ENCODE results near the gene SLC25A25.
A peak's percentile ranks its signal among the peaks of the same experiment; 100 is the strongest.
"Not testable (repeated sequence)": the region's sequence is repeated elsewhere in the genome, so short reads cannot be mapped to it uniquely, and the experiment has no call there.

The SLC25A25 gene

DNA sequence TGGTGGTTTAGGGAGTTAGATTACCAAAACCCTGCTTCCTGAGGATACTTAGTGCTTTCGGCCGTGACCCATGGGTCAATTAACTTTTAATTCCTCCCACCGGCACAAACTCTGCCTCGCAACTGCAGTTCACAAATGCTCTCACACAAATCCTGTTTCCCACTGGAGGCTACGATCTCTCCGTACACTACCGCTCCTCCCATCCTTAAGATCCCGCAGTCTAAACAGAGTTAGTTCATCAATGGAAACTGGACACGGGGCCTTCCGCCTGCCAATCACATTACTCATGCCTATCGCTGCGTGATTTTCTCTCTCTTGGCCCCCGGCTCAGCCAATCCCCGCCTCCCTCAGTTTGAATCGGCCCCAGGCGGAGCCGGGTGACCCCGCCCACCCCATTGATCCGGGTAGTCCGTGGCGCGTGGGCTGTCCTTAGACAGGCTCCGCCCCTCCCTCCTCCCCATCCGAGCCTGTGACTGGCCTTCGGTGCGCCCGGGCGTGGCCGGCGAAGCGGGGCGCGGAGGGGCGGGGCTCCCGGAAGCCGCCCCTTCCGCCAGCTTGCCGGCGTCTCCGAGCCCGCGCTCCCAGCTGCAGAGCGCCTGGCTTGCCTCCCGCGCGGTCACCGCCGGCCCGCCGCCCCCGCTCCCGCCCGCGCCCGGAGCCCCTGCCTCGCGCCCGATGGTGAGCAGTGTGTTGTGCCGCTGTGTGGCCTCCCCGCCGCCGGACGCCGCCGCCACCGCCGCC, at the start of gene SLC25A25:
SLC25A25 (plus strand) TSS at position 588 of the 741 bp plus-strand sequence; CDS start at position 676, 88 bp downstream.
- peak; percentile 97 for DNase-seq (ENCODE audit: low read depth)
- peak within 1 kb of the TSS; percentile 83 for H3K4me3 ChIP-seq (ENCODE audit: low read depth, low read length)

DNA sequence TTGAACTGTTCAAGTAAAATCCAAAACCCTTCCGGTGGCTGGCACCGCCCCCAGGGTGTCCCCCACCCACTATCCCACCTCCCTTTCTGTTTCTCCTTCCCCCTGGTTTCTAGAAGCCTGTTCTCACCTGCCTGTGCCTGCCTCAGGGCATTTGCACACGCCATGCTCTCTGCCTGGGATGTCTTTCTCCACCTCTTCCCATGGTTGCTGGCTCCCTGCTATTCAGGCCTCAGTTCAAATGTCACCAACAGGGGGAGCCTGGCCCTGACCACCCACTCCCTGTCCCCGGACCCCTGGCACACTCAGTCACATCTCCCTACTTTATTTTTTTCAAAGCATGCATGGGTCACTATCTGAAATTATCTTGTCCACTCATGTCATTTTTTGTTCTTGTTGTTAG, 47.3 kb upstream of the SLC25A25 start:
- DNase-seq (ENCODE audit: low read depth), result no peak
- no peak overlapping the region for H3K4me3 ChIP-seq (ENCODE audit: low read depth, low read length)

DNA sequence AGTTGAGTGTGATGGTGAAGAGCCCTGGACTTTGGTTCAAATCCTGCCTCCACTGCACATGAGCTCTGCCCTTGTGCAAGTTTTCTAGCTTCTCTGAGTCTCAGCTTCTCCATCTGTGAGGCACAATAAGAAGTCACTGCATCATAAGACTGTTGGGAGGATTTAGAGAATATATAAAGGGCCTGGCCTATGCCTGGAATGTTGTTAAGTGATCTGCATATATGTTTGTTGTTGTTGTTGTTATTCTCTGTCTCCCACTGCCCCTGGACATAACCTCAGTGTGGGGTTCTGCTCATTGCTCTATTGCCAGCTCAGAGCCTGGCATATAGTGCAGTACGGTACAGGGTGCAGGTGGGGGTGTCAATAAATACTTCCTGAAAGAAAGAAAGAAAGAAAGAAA, 46.9 kb upstream of the SLC25A25 start:
- H3K4me3 ChIP-seq (ENCODE audit: low read depth, low read length), result no peak overlapping the region

DNA sequence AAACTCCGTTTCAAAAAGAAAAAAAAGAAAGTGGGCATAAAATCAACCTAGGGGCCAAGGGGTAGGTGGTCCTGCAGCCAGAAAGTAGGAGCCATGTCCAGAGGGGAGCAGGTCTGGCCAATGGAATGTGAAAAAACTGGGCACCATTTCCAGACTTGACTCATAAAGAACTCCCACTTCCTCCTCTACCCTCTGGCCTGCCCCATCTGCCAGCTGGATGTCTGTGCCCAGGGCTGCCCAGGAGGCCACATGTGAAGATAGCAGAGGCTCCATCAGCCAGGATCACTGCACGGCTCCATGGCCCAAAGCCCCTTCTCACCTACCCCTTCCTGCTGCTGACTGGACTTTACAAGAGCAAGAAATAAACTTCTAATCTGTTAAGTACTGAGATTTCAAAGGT, 45.1 kb upstream of the SLC25A25 start:
- no peak for DNase-seq (ENCODE audit: low read depth)
- no peak overlapping the region for H3K4me3 ChIP-seq (ENCODE audit: low read depth, low read length)

More for the DNA sequence above, 46.9 kb upstream of the SLC25A25 start:
- no peak for DNase-seq (ENCODE audit: low read depth)

DNA sequence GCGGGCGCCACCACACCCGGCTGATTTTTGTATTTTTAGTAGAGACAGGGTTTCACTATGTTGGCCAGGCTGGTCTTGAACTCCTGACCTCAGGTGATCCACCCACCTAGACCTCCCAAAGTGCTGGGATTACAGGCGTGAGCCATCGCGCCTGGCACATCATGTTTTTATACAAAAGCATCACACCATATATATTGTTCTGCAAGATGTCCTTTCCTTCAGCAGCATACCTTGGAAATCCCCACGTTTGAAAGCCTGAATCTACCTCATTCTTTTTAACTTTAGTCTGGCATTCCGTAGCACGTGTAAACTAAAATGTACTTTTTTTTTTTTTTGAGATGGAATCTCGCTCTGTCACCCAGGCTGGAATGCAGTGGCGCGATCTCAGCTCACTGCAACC, 44.4 kb upstream of the SLC25A25 start:
- DNase-seq (ENCODE audit: low read depth); H3K4me3 ChIP-seq (ENCODE audit: low read depth, low read length): not testable (repeated sequence)

DNA sequence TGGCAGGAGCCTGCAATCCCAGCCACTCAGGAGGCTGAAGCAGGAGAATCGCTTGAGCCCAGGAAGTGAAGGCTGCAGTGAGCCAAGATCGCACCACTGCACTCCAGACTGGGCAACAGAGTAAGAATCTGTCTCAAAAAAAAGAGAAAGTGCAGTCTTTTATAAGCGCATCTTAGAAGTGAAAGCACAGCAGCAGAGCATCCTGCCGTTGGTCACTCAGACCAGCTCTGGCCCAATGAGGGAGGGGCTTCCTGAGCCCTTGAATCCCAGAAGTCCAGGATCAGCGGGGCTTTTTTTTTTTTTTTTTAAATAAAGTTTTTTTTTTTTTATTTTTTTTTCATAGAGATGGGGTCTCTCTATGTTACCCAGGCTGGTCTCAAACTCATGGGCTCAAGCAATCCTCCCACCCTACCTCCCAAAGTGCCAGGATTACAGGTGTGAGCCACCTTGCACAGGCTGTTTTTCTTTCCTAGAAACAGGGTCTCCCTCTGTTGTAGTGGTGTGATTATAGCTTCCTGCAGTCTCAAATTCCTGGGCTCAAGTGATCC, 43.2 kb upstream of the SLC25A25 start:
- no peak overlapping the region for H3K4me3 ChIP-seq (ENCODE audit: low read depth, low read length)
- DNase-seq (ENCODE audit: low read depth), result no peak

DNA sequence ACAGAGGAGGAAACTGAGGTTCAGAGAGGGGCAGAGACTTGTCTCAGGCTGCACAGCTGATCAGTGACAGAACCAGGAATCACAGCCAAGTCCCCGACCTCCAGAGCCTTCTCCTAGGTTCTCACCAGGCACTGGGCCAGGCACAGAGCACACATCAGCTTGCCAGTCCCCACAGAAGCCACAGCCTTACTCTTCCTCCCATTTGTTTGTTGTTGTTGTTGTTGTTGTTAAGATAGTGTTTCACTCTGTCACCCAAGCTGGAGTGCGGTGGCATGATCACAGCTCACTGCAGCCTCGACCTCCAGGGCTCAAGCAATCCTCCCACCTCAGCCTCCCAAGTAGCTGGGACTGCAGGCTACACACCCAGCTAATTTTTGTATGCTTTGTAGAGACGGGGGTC, 42.3 kb upstream of the SLC25A25 start:
- H3K4me3 ChIP-seq (ENCODE audit: low read depth, low read length), result no peak overlapping the region
- DNase-seq (ENCODE audit: low read depth), result no peak

DNA sequence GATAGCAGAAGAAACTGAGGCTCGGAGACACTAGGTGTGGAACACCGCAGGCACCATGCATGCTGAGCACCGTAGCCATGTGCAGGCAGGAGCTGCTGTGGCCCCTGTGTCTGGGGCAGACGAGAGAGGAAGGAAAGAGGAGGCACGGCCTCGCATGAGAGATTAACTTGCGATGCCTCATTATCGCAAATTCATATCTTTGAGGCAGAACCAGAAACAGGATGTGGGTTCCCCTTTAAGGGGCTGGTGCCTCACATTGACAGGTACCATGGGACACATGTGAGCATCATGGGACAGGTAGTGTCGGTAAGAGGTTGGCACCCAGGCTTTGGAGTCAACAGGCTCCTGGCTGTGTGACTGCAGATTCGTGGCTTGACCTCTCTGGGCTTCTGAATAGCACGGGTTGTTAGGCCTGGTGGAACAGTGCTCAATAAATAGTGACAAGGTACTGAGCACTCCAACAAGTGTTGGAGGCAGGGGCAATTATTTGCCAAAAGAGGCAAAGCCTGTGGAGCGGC, 41.7 kb upstream of the SLC25A25 start:
- H3K4me3 ChIP-seq (ENCODE audit: low read depth, low read length), result no peak overlapping the region
- no peak for DNase-seq (ENCODE audit: low read depth)

DNA sequence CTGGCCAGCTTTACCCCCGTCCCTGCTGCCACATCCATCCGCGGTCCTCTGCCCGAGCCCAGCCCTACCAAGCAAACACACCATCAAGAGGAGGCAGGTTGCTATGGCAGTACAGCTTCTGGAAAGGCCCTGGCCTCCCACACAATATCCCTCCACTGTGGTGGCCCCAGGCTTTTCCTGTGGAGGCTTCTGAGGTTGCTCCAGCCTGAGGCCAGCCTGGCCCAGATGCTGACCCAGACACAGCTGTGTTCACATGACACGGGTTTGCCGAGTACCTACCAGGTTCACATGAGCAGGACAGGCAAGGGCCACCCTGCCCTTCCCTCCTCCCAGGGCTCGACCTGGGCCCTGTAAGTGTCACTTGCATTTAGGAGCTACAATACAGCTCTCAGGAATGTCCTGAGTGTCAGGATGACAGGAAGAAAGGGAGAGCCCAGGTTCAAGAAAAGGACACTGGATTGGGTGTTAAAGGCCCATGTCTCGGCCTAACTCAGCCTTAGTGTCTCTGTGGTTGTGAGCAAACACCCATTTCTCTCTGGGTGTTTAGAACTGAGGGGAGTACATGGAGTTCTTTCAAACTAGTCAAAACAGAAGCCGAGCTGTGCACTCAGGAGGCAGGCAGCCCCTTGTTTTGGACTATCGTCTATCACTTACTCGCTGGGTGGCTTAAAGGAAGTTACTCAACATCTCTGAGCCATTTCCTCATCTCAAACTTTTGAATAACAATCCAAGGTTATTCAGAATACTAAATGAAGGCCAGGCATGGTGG, 41.1 kb upstream of the SLC25A25 start:
- no peak overlapping the region for H3K4me3 ChIP-seq (ENCODE audit: low read depth, low read length)
- no peak for DNase-seq (ENCODE audit: low read depth)

DNA sequence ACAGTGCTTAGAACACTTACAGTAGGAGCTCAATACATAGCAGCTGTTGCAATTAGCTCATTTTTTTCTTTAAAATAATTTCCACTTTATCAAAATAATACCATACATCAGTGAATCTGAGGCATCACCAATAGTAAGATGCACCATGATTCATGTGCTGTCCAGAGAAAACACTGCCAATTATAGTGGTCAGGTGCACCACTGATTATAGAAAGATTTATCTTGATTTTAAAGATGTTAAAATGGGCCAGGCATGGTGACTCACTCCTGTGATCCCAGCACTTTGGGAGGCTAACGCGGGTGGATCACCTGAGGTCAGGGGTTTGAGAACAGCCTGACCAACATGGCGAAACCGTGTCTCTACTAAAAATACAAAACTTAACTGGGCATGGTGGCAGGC, 40.3 kb upstream of the SLC25A25 start:
- no peak for DNase-seq (ENCODE audit: low read depth)
- H3K4me3 ChIP-seq (ENCODE audit: low read depth, low read length), result no peak overlapping the region

DNA sequence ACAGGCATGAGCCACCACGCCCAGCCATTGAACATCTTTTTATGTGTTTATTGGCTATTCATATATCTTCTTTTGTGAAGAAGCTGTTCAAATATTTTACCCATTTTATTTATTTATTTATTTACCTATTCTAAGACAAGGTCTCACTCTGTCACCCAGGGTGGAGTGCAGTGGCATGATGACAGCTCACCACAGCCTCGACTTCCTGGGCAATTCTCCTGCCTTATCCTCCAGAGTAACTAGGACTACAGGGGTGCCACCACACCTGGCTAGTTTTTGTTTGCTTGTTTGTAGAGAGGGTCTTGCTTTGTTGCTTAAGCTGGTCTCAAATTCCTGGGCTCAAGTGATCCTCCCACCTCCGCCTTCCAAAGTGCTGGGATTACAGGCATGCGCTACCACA, 34.4 kb upstream of the SLC25A25 start:
- no peak overlapping the region for H3K4me3 ChIP-seq (ENCODE audit: low read depth, low read length)
- DNase-seq (ENCODE audit: low read depth), result no peak

DNA sequence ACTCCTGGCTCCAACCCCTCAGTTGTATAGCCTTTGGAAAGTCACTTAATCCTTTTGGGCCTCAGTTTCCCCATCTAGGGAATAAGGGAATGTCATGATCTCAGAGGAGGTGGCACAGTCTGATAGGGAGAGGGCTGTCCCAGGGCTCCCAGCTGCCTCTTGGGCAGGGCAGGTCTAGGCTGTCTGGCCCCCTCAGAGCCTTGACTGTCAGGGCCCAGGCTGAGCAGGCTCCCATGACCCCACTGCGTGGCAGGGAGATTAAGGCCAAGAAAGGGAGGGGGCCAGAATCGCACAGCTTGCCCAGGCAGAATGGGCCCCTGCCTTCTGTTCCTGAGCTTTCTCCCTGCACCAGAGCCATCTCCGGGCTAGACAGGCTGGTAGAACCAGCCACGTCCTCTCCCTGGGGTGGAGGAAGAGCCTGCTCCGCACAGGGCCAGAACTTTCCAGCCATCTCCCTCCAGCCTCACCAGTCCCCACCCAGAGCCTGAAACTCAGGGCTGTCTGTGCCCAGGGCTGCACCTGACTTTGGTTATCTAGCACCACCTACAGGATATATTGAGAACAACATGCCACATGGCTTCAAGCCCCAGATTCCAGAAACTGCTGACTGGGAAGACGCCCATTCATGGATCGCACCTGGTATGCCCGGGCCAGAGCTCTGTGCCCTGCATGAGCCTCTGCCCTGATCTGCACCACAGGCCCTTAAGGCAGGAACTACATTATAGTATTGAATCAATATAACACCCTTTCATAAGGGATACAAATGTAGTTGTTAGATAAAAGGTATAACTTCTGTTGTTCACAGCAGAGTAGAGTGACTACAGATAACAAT, 33.0 kb upstream of the SLC25A25 start:
- peak; percentile 33 for DNase-seq (ENCODE audit: low read depth)
- no peak overlapping the region for H3K4me3 ChIP-seq (ENCODE audit: low read depth, low read length)

DNA sequence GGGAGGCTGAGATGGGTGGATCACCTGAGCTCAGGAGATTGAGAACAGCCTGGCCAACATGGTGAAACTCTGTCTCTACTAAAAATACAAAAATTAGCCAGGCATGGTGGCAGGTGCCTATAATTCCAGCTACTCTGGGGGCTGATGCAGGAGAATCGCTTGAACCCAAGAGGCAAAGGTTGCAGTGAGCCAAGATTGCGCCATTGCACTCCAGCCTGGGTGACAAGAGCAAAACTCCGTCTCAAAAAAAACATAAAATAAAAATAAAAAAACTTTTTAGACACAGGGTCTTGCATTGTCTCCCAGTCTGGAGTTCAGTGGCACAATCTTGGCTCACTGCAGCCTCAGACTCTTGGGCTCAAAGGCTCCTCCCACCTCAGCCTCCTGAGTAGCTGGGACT, 31.5 kb upstream of the SLC25A25 start:
- DNase-seq (ENCODE audit: low read depth); H3K4me3 ChIP-seq (ENCODE audit: low read depth, low read length): not testable (repeated sequence)

DNA sequence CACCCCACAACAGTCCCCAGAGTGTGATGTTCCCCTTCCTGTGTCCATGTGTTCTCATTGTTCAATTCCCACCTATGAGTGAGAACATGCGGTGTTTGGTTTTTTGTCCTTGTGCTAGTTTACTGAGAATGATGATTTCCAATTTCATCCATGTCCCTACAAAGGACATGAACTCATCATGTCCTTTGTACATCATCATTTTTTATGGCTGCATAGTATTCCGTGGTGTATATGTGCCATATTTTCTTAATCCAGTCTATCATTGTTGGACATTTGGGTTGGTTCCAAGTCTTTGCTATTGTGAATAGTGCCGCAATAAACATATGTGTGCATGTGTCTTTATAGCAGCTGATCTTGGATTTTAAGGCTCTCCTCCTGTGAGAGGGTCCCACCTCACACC, 27.2 kb upstream of the SLC25A25 start:
- not testable (repeated sequence) for DNase-seq (ENCODE audit: low read depth); H3K4me3 ChIP-seq (ENCODE audit: low read depth, low read length)

DNA sequence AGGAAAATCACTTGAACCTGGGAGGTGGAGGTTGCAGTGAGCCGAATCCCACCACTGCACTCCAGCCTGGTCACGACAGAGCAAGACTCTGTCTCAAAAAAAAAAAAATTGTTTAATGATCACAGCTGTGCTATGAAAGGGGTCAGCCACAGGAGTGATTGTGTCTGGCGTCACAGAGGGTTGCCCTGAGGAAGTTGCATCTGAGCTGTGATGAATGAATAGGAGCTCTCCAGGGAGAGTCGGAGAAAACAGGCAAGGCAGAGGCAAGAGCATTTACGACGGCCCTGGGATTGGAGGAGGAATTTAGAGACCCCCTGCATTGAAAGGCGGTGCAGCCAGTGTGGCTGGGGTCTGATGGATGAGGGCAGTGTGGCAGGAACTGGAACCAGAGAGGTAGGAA, 26.0 kb upstream of the SLC25A25 start:
- H3K4me3 ChIP-seq (ENCODE audit: low read depth, low read length), result no peak overlapping the region
- DNase-seq (ENCODE audit: low read depth), result no peak

DNA sequence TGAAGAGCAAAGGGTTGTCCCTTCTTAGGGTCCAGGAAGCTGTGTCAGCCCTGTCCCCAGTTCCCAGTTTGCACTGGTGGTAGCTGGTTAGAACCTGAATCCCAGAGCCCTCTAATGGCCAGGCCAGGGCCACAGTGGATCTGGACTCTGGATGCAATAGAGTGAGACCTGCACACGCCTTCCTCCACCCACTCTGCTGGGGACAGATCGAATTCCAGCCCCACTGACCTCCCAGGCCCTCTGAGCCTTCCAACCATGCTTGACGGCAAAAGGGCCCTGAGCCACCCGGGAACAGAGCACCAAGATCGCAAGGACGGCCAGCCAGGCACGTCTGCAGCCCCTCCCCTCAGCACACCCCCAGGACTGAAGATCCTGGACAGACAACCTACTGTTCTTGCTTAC, 24.6 kb upstream of the SLC25A25 start:
- H3K4me3 ChIP-seq (ENCODE audit: low read depth, low read length), result no peak overlapping the region
- no peak for DNase-seq (ENCODE audit: low read depth)

DNA sequence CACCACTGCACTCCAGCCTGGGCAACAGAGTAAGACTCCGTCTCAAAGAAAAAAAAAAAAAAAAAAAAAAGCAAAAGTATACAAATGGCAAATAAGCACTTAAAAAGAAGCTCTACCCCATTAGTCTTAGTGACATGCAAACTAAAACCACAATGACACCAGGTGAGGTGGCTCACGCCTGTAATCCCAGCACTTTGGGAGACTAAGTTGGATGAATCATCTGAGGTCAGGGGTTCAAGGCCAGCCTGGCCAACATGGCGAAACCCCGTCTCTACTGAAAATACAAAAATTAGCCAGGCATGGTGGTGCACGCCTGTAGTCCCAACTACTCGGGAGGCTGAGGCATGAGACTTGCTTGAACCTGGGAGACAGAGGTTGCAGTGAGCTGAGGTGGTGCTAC, 22.6 kb upstream of the SLC25A25 start:
- DNase-seq (ENCODE audit: low read depth); H3K4me3 ChIP-seq (ENCODE audit: low read depth, low read length): not testable (repeated sequence)

DNA sequence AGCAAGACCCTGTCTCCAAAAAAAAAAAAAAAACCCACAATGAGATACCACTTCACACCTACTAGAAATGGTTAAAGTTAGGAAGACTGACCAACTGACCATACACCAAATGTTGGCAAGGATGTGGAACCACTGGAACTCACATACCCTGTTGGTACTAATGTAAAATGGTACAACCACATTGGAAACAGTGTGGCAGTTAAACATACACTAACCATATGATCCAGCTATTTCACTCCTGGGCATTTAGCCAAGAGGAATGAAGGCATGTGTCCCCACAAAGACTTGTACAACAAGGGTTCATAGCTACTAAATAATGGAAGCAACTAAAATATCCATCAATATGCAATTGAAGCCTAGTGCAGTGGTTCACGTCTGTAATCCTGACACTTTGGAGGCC, 22.2 kb upstream of the SLC25A25 start:
- H3K4me3 ChIP-seq (ENCODE audit: low read depth, low read length), result no peak overlapping the region
- peak; percentile 11 for DNase-seq (ENCODE audit: low read depth)

DNA sequence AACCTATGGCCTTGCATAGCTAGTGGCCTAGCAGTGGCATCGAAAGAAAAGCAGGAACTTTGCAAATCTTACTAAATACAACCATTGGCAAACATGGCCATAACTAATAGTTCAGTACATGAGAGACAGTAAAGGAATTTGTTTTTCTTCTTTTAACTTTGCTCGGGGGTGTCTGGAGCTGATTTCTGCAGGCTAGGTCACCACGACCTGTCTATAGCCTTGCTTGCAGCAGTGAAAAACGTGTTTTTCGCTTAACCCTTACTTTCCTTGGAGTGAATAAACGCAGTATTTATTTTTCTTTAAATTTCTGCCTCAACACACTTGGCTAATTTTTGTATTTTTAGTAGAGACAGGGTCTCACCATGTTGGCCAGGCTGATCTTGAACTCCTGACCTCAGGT, 20.8 kb upstream of the SLC25A25 start:
- DNase-seq (ENCODE audit: low read depth), result no peak
- no peak overlapping the region for H3K4me3 ChIP-seq (ENCODE audit: low read depth, low read length)

DNA sequence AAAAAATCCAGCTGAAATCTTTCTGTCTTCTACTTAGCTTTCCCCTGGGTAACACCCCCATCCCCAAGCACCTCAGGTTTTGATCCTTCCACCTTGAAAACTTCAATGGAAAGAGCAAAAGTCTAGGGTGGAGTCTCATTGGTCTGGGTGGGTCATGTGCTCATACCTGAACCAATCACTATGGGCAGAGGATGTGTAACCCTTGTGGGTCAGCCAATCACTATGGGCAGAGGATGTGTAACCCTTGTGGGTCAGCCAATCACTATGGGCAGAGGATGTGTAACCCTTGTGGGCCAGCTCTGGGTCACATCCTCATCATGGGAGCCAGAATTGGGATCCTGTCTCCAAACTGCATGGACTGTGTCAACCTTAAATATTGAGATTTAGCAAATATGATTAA, 19.4 kb upstream of the SLC25A25 start:
- no peak for DNase-seq (ENCODE audit: low read depth)
- no peak overlapping the region for H3K4me3 ChIP-seq (ENCODE audit: low read depth, low read length)

All from skeletal muscle cell (primary cell).